Amniotic stem cell (primary cell): ENCODE results near the gene RAP2A.

Source experiments
- DNase-seq: peaks from one replicate; lab custom pipeline; 2025; lab: John Stamatoyannopoulos, UW

RAP2A gene

DNA sequence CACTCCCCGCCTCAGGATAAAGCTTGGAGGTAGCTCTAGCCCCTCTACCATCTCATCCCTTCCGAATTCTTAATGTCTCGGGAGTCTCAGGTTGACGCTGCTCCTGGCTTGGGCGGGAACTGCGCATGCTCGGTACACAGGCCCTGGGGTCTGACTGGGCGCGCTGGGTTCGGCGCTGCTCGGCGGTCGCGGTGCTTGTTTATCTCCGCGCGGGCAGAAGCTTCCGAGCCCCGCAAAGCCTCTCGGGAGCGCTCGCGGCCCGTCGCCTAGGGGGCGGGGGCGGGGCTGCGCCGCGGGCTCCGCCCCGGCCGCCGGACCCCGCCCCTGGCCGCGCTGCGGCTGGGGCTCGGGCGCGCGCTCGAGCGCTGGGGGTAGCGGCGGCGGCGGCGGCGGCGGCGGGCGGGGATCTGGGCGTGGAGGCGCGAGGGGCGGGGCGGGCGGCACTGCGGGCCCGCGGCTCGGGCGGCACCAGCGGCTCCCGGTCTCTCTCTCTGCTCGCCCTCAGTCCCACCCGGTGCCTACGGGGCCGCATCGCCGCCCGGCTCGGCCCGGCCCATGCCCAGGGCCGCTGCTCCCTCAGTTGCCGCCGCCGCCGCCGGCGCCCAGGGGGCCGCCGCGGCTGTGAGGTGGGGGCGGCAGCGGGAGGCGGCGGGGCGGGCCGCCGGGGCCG lies at the start of gene RAP2A:
RAP2A (plus strand) TSS at position 443 of the 670 bp plus-strand sequence. CDS start 302 bp downstream, outside the sequence.
- peak; percentile 85 for DNase-seq

DNA sequence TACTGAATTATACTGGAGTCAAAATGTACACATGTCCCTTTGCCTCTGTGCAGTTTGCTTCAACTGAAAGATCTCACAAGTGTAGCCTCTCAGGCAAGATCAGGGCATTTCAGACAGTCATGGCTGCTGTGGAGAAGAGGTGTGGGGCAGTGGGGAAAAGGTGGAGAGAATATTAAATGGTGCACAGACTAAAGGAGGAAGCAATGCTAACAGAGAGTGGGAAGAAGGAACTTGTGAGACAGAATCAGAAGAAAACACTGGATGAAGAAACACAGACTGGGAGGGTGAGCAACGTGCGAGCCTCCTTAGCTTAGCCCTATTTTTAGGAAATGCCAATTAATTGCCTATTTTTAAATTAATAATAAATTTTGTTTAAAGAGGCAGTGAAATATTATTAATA lies 49.6 kb upstream of the RAP2A start:
- no peak for DNase-seq

- no peak for DNase-seq
Observed at GRCh38 chr13:97385146-97385545, 48.8 kb upstream of the RAP2A start.

- DNase-seq = no peak
Observed at GRCh38 chr13:97385854-97386253, 48.1 kb upstream of the RAP2A start.

DNA sequence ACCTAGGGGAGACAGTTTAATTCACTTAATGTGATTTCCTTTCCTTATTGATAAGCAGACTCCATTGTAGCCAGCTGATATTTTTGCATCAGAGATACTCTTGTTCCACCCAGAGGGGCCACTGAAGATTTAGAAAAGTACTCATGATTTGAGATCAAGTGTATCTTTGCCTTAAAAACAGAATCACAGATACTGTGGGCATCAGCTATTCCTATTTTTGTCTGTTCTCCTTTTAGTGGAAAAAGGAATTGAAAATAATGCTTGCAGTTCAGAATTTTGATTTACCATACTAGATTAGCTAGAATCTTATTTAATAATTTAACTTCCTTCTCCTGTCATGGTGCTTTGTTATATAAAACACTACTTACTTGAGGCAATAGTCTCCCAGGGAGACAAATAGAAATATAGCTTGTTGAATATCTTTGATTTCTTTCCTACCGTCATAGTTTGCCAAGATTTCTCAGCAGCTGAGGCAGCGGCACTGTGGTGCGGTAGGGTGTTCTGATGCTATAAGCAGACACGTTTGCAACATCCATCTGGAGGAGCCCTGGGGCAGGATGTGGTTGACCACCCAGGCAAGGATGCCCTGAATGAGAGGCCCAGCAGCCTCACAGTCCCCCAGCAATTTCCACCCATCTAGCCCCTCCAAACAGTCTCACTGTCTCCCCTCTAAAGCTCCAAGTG lies 47.0 kb upstream of the RAP2A start:
- DNase-seq = no peak

GRCh38 chr13:97387485-97387839 lies 46.5 kb upstream of the RAP2A start:
- no peak for DNase-seq

DNA sequence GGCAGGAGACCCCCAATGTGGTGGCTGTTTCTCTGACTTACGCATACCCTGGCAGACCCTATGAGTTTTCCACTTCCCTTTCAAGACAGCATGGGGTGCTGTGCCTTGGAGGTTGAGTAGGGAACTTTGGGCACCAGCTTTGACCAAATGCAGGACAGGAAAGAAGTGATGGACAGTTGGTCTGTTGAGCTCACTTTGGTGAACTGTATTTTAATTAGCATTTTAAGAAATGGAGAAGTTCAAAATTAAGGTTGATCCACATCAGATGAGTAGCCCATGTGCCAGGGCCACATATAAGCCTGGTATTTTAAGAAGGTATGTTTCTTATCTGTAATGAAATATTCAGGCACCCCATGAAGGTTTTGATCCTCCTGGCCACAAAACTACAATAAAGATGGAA lies 46.1 kb upstream of the RAP2A start:
- no peak for DNase-seq

GRCh38 chr13:97388373-97388772 lies 45.6 kb upstream of the RAP2A start:
- no peak for DNase-seq

DNA sequence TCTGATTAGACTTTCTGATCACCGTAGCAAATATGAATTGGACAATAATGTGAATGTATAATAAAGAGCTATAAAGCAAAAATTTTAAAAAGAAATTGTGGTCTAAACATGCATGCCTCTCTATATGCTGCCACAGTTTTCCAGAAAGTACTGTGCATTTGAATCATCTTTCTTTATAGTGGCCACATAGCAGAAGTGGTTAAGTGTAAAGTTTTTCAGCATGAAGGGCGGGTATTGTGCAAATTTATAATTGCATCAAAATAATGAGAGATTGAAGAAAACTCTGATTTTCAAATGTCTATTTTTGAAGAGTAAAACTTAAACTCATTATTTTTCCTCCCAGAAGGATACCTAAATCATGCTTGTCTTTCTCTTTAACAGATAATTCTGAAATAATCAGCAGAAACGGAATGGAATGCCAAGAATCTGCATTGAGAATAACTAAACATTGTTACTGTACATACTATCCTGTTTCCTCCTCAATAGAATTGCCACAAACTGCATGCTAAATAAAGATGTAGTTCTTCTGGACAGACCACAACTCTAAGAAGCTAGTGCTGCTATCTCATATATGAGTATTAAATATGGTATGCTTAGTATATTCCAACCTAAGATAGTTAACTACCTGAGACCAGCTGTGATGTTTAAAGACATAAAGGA lies 42.9 kb upstream of the RAP2A start:
- DNase-seq = no peak

DNA sequence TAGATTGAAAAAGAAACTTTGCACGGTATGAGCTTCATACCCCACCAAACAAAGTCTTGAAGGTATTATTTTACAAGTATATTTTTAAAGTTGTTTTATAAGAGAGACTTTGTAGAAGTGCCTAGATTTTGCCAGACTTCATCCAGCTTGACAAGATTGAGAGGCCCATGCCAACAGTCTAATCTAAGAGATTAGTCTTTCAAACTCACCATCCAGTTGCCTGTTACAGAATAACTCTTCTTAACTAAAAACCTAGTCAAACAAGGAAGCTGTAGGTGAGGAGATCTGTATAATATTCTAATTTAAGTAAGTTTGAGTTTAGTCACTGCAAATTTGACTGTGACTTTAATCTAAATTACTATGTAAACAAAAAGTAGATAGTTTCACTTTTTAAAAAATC lies 41.9 kb upstream of the RAP2A start:
- no peak for DNase-seq

GRCh38 chr13:97394542-97394941 lies 39.4 kb upstream of the RAP2A start:
- DNase-seq = no peak

GRCh38 chr13:97395447-97396136 lies 38.4 kb upstream of the RAP2A start:
- no peak for DNase-seq

DNA sequence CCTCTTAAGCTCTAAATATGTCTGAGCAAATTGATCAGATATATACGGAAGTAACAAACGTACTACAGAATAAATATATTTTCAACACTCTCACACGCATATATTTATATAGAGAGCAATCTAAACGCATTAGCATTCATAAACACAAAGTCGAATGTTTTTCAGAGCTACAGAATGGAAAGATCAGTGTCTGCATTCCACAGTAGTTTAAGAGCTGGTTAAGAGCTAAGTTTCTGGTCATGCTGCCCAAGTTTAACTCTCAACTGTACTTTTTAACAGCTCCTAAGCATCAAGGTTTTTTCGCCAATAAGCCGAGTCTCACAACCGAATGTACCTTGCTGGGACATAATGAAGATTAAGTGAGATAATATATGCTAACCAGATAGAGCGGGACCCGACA lies 36.7 kb upstream of the RAP2A start:
- DNase-seq = no peak

- DNase-seq = no peak
Observed at GRCh38 chr13:97401421-97401820, 32.5 kb upstream of the RAP2A start.

GRCh38 chr13:97403893-97404750 lies 29.8 kb upstream of the RAP2A start:
- no peak for DNase-seq

DNA sequence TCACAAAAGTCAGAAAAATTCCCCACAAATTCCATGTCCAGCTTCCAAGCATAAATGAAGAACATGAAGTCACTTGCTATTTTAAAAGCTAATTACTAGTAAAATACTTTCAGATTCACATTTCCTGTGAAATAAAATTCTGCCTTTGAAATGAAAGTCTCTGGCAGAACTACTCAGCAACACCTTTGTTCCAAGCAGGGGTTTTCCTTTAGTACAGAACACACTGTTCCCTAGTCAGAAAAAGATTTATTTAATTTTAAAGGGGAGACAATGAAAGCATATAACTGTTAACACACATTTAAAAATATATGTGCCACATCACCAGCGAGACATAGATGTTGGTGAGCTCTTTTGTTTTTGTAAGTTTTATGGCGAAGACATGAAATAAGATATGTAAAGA lies 26.4 kb upstream of the RAP2A start:
- DNase-seq = no peak

- DNase-seq = no peak
Observed at GRCh38 chr13:97408938-97409337, 25.0 kb upstream of the RAP2A start.

GRCh38 chr13:97411984-97412383 lies 22.0 kb upstream of the RAP2A start:
- no peak for DNase-seq

DNA sequence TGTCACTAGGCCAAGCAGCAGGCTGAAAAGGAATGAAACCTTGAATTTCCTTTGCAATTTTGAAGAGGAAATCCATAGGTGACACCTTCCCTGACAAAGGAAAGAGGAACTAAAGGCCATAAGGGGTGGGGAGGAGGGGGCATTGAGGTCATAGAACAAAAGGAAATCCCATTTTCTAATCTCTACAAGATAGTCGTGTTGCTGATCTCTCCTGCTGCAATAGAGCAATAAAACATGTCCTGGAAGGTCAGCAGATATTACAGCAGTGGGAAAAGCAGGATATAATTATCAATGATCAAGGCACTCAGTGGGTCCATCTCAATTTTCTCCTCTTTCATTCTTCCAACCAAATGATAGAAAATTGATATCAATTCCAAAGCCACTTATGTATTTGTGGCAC lies 20.3 kb upstream of the RAP2A start:
- no peak for DNase-seq

DNA sequence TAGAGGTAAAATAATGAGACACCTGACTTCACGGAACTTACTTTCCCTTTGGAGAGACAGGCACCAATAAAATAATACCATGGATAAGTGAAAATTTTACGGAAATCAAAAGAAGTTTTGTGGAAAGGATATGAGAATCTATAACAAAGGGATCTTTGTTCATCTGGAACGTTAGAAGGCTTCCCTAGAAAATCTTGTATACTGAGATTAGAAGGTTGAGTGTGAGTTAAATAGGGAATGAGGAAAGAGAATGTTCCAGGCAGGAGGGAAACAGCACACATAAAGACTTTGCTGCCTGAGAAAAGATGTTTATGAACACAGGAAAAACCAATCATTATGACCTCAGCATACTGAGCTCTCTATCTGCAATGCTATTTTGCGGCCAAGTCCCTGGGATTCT lies 19.6 kb upstream of the RAP2A start:
- DNase-seq = no peak

DNA sequence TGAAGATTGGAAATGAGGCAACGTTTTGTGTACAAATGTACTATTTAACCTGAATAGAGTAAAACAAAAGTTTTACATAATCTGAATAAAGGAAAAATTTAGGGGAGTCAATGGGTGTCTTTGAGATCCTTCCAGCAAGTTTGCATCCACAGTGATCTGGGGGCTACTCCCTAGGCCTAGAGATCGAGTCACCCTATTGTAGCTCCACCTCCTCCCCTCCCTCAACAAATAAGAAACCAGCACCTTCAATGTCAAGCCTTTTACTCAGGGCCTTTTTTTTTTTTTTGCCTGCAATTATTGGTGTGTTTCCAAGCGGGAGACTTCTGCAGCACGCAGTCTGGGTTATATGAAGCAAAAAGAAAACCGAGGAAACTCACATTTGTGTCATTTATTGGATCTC lies 16.3 kb upstream of the RAP2A start:
- no peak for DNase-seq
